WTC11 (cell line): ENCODE data around the gene CPB2. TPM values are rescaled to one million over a fixed set of nuclear protein-coding genes. Genes with fewer than 3 reads are reported as not detected.

Source experiments
- ATAC-seq: fragments of 200-7000 bp; cut with Tn5 transposase; 2 replicates; pipeline ENCODE4 v1.10.0; 2021; ENCODE audit warnings: mild to moderate bottlenecking, moderate library complexity
- CTCF ChIA-PET: fragments of 300-600 bp; sonication (Branson Sonifier 250); formaldehyde crosslinking; loops from one replicate; lab custom pipeline; 2021; ENCODE audit warnings: antibody characterized with exemption; lab: Charles Lee
- POLR2A ChIA-PET: fragments of 350-600 bp; sonication (Branson Sonifier 250); formaldehyde crosslinking; loops from one replicate; lab custom pipeline; 2021; ENCODE audit warnings: antibody characterized with exemption; lab: Charles Lee
- DNase-seq: peaks from one replicate; pipeline ENCODE4 v3.0.0; 2021; ENCODE audit warnings: low spot score
- H3K27ac Mint-ChIP-seq: 2 replicates; pipeline ENCODE4 v1.8.0; 2021; ENCODE audit warnings: mixed read lengths
- H3K27me3 Mint-ChIP-seq: 2 replicates; pipeline ENCODE4 v1.8.0; 2021; ENCODE audit warnings: low read depth, mild to moderate bottlenecking, moderate library complexity, mixed read lengths
- H3K36me3 Mint-ChIP-seq: 2 replicates; pipeline ENCODE4 v1.8.0; 2021; ENCODE audit warnings: mixed read lengths
- H3K4me1 Mint-ChIP-seq: 2 replicates; pipeline ENCODE4 v1.8.0; 2022; ENCODE audit warnings: mixed read lengths
- H3K4me3 Mint-ChIP-seq: 2 replicates; pipeline ENCODE4 v1.8.0; 2021; ENCODE audit warnings: mild to moderate bottlenecking, moderate library complexity, mixed read lengths
- H3K9me3 Mint-ChIP-seq: 2 replicates; pipeline ENCODE4 v1.8.0; 2021; ENCODE audit warnings: mixed read lengths
- ATF1 ChIP-seq: sonication (generic); formaldehyde crosslinking; IDR thresholded peaks from 2 replicates; pipeline ENCODE4 v1.8.1; 2023; ENCODE audit warnings: mild to moderate bottlenecking, moderate library complexity, missing genetic modification reagents
- JAZF1 ChIP-seq: fragments of 250-450 bp; sonication (Bioruptor Pico); IDR thresholded peaks from 2 replicates; pipeline ENCODE4 v1.9.0; 2021; ENCODE audit warnings: moderate library complexity, mild to moderate bottlenecking, inconsistent platforms
- KAT7 ChIP-seq: sonication (generic); formaldehyde crosslinking; IDR thresholded peaks from 2 replicates; pipeline ENCODE4 v1.8.1; 2023; ENCODE audit warnings: missing genetic modification reagents, mild to moderate bottlenecking, borderline replicate concordance
- MYBL2 ChIP-seq: sonication (generic); formaldehyde crosslinking; IDR thresholded peaks from 2 replicates; pipeline ENCODE4 v1.8.1; 2023; ENCODE audit warnings: mild to moderate bottlenecking, moderate library complexity, missing genetic modification reagents
- NFYB ChIP-seq: sonication (generic); formaldehyde crosslinking; conservative IDR thresholded peaks from 2 replicates; pipeline ENCODE4 v1.8.0; 2022; ENCODE audit warnings: low read depth, missing genetic modification reagents
- NR1H2 ChIP-seq: sonication (generic); formaldehyde crosslinking; IDR thresholded peaks from 2 replicates; pipeline ENCODE4 v1.9.0; 2021; ENCODE audit warnings: mild to moderate bottlenecking, moderate library complexity, missing genetic modification reagents
- OVOL2 ChIP-seq: fragments of 250-450 bp; sonication (Bioruptor Pico); IDR thresholded peaks from 2 replicates; pipeline ENCODE4 v1.9.0; 2021; ENCODE audit warnings: mild to moderate bottlenecking, borderline replicate concordance
- PRRX2 ChIP-seq: fragments of 250-450 bp; sonication (Bioruptor Pico); IDR thresholded peaks from 2 replicates; pipeline ENCODE4 v1.8.0; 2021; ENCODE audit warnings: mild to moderate bottlenecking
- RELA ChIP-seq: sonication (generic); formaldehyde crosslinking; IDR thresholded peaks from 2 replicates; pipeline ENCODE4 v1.8.1; 2022; ENCODE audit warnings: missing genetic modification reagents, mild to moderate bottlenecking, borderline replicate concordance
- TCF7 ChIP-seq: sonication (generic); formaldehyde crosslinking; IDR thresholded peaks from 2 replicates; pipeline ENCODE4 v1.8.0; 2022; ENCODE audit warnings: mild to moderate bottlenecking, low read depth, missing genetic modification reagents, moderate library complexity
- ZNF671 ChIP-seq: fragments of 250-450 bp; sonication (Bioruptor Pico); IDR thresholded peaks from 2 replicates; pipeline ENCODE4 v1.8.0; 2021; ENCODE audit warnings: mild to moderate bottlenecking
- ZSCAN18 ChIP-seq: fragments of 250-450 bp; sonication (Bioruptor Pico); IDR thresholded peaks from 2 replicates; pipeline ENCODE4 v2.1.2; 2022; ENCODE audit warnings: mild to moderate bottlenecking, moderate library complexity
- total RNA-seq: library from RNA; stranded (reverse); gene quantifications from 3 replicates; pipeline ENCODE4 v1.2.3, GENCODE V29; 2021
- TF ChIP-seq, protein P1 (sequence below): fragments of 250-450 bp; sonication (Bioruptor Pico); IDR thresholded peaks from 2 replicates; pipeline ENCODE4 v1.9.0; 2021; ENCODE audit warnings: mild to moderate bottlenecking, borderline replicate concordance
- TF ChIP-seq, protein P2 (sequence below): sonication (generic); formaldehyde crosslinking; IDR thresholded peaks from 2 replicates; pipeline ENCODE4 v1.8.1; 2022; ENCODE audit warnings: missing genetic modification reagents, borderline replicate concordance

Gene CPB2
- total RNA-seq, 1 experiment from 2014 or later, result 0.33 TPM

DNA sequence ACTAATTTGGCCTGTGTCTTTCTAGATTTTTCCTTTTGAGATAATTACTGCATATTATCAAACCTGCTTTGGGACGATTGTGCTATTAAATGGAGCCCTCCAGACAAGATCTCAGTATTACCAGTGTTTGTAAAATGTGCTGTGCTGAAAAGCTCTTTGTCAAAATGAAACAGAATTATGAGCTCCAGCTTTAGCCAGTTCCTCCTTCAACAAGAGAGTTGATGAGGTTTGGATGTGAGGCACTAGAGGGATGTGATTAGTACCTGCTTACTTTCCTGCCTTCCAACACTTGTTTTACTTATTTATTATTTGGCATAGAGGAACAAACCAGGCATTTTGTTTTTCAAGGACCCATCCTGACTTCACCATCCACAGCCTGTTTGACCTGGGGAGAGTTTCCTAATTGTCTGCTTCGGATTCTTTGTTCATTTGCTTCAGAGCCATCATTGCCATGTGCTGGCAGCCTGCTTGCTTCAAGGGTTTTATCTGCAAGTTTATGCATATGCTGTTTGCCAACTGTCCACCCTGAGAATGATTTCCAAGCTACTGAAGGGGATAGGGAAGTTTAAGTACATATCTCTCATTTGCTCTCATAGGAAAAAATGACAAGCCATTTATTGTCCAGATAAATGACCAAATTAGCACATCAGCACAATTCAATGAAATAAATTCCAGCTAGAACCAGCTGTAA lies 32.9 kb upstream of the CPB2 start (continued):
- TF ChIP-seq ZSCAN18 (CRISPR knock-in tag) (no peak), ZNF671 (CRISPR knock-in tag) (no peak), RELA (CRISPR knock-in tag) (no peak), OVOL2 (CRISPR knock-in tag) (no peak)
- TF ChIP-seq, protein P1, sequence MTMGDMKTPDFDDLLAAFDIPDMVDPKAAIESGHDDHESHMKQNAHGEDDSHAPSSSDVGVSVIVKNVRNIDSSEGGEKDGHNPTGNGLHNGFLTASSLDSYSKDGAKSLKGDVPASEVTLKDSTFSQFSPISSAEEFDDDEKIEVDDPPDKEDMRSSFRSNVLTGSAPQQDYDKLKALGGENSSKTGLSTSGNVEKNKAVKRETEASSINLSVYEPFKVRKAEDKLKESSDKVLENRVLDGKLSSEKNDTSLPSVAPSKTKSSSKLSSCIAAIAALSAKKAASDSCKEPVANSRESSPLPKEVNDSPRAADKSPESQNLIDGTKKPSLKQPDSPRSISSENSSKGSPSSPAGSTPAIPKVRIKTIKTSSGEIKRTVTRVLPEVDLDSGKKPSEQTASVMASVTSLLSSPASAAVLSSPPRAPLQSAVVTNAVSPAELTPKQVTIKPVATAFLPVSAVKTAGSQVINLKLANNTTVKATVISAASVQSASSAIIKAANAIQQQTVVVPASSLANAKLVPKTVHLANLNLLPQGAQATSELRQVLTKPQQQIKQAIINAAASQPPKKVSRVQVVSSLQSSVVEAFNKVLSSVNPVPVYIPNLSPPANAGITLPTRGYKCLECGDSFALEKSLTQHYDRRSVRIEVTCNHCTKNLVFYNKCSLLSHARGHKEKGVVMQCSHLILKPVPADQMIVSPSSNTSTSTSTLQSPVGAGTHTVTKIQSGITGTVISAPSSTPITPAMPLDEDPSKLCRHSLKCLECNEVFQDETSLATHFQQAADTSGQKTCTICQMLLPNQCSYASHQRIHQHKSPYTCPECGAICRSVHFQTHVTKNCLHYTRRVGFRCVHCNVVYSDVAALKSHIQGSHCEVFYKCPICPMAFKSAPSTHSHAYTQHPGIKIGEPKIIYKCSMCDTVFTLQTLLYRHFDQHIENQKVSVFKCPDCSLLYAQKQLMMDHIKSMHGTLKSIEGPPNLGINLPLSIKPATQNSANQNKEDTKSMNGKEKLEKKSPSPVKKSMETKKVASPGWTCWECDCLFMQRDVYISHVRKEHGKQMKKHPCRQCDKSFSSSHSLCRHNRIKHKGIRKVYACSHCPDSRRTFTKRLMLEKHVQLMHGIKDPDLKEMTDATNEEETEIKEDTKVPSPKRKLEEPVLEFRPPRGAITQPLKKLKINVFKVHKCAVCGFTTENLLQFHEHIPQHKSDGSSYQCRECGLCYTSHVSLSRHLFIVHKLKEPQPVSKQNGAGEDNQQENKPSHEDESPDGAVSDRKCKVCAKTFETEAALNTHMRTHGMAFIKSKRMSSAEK (CRISPR knock-in tag), result no peak

DNA sequence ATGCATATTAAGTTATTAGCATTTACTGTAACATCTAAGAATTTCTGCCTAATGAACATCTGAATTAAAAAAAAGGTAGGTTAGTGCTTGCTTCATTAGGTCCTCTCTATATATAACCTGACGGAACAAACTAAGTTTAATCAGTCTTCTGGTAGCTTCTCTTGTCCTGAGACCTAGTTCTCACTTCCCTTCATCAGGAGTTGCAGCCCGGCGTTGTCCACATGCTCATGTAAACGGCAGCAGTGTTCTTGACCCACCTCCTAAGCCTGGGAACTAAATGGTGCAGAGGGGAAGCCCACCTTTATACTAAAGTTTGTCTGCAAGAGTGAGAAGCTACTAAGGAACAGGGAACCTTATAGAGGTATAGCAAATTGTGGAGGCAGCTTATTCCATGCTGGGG lies 31.9 kb upstream of the CPB2 start:
- no peak for ATAC-seq
- POLR2A ChIA-PET, result no interaction called here
- peaks cover 33% of the 10 kb centered on the region for H3K4me1 Mint-ChIP-seq
- H3K27ac Mint-ChIP-seq, result no peak overlapping the region
- no peaks in the 10 kb centered on the region for H3K9me3 Mint-ChIP-seq
- H3K27me3 Mint-ChIP-seq, result peaks cover 4% of the 10 kb centered on the region; the same call in 1 of the 2 replicates
- no peak for DNase-seq
- CTCF ChIA-PET, result interaction anchor here (1.5 to 1.7 kb wide), 3 partner anchors 10 to 24 kb away, joined by 3 to 7 read pairs (median 6); no protein-coding TSS in a partner anchor
- no peaks in the 10 kb centered on the region for H3K36me3 Mint-ChIP-seq
- no peak overlapping the region for H3K4me3 Mint-ChIP-seq
- TF ChIP-seq JAZF1 (CRISPR knock-in tag) (no peak), PRRX2 (CRISPR knock-in tag) (no peak), TCF7 (no peak), KAT7 (CRISPR knock-in tag) (no peak), ZSCAN18 (CRISPR knock-in tag) (no peak), MYBL2 (no peak), NR1H2 (no peak), NFYB (no peak), ATF1 (CRISPR knock-in tag) (no peak)
- TF ChIP-seq, protein P2, sequence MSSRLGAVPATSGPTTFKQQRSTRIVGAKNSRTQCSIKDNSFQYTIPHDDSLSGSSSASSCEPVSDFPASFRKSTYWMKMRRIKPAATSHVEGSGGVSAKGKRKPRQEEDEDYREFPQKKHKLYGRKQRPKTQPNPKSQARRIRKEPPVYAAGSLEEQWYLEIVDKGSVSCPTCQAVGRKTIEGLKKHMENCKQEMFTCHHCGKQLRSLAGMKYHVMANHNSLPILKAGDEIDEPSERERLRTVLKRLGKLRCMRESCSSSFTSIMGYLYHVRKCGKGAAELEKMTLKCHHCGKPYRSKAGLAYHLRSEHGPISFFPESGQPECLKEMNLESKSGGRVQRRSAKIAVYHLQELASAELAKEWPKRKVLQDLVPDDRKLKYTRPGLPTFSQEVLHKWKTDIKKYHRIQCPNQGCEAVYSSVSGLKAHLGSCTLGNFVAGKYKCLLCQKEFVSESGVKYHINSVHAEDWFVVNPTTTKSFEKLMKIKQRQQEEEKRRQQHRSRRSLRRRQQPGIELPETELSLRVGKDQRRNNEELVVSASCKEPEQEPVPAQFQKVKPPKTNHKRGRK (CRISPR knock-in tag), result no peak
- TF ChIP-seq, protein P1 (CRISPR knock-in tag), result no peak
